NK-92 treated with Interleukin-12 subunit alpha and Interleukin-12 subunit beta, amount 100 ng/mL, for 24 hours (cell line): ENCODE data around the gene TRIM54.
"Not testable (repeated sequence)": the region's sequence is repeated elsewhere in the genome, so short reads cannot be mapped to it uniquely, and the experiment has no call there.

Source experiments
- DNase-seq: peaks from one replicate; lab custom pipeline; 2025; lab: John Stamatoyannopoulos, UW

Gene TRIM54

DNA sequence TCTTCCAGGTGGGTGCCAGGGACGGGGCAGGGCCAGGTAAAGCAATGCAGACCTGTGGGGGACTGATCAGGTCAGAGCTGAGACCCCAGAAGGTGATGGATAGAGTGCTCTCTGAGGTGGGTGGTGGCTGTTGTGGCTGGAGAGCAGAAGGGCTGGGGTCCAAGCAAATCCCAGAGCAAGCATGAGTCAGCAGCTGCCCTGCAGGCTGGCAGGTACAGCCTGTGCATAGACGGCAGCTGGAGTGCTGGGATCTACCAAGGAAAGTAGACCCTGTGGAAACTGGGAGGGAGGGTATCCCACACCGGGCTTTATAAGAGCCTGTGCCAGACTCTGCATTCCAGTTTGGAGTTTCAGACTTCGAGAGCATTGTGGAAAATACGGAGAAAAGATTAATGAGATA, 663 bp downstream of the TRIM54 start:
- DNase-seq = no peak

DNA sequence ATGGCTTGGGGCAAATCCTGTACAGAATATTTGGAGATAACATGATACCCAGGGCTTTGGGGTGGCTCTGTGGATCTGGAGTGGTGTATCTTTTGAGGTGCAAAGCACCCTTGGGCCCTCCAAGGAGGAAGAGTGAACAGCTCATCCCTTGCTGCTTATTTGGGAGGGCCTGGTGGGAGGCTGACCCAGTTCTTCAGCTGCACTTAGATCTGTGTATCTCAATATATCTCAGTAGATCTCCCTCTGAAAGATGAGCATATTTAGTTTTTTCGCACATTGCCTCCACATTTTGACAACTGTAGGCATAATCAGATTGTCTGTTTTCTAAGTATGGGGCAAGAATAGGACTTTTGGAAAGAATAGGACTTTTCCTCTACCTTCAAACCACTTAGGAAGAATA, 2.8 kb downstream of the TRIM54 start:
- no peak for DNase-seq

DNA sequence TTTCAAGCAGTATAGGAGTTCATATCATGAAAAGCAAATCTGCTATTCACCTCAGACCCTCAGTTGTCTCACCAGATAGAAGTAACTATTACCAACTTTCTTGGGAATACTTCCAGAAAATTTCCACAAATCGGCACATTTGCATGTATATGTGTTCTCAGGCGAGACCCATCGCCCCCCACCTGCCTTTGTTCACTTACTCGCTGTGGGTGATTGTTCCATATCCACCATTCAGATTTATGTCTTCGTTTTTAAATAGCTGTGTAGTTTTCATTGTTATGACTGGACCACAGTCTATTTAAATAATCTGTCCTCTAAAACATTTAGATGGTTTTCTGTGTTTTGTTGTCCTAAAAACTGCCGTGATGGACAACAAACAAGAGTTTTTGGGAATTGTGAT, 3.3 kb downstream of the TRIM54 start:
- DNase-seq = no peak

DNA sequence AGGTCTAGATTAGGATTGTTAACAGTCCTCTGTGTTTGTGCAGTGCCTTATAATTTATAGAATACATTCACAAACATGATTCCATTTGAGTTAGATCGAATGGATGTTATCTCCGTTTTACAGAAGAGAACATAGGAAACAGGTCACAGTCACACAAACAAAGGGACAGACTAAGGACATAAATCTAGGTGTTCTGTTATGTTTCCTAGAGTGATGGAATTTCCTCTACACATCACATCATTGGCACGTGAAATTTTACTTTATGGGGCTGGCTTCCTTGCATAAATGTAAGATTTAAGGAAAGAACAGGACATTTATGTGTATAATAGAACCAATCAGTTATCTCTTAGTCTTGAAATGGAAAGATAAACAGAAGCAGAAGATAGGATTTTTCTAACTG, 6.4 kb downstream of the TRIM54 start:
- no peak for DNase-seq

DNA sequence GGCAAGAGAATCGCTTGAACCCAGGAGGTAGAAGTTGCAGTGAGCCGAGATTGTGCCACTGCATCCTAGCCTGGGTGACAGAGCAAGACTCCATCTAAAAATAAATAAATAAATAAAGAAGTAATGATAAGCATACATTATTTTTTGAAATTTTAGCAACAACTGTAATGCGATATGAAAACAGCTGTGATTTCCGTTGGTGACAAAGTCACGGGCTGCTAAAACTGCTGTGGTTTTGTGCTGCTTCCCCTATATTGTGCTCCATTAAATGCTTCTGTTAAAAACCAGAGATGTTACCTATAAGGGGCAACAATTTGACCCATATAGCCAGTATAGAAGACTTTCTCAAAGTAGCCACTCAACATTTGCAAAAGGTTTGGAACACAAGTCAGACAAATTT, 8.3 kb downstream of the TRIM54 start:
- no peak for DNase-seq

DNA sequence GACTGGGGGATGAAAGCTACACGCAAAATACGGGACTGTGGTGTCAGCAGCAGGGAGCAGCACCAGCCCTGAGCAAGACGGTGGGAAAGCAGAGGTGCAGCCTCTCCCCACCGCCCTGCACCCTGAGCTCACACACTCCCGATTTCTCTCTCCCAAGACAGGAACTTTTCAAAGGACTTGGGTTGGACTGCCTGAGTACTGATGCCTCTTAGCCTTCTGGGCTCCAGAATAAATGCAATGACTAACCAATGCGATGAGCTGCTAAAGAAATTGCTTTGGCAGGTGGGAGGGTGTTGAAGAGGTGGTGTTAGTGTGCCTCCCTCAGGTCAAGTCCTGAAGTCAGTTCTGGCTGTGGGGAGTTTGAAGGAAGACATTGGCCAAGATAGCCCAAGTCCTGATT, 9.6 kb downstream of the TRIM54 start:
- DNase-seq = no peak

DNA sequence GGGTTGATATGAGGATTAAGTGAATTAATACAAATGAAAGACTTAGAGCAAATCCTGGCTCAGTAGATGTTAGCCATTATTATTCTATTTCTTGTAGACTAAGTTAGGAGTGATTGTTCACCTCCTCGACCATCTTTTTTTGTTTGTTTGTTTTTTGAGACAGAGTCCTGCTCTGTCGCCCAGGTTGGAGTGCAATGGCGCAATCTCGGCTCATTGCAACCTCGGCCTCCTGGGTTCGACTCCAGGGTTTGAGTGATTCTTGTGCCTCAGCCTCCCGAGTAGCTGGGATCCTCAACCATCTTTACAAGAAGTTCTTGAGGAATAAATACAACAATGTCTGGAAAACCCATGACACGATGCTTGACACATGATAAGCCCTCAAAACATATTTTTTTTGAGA, 12.7 kb downstream of the TRIM54 start:
- no peak for DNase-seq

DNA sequence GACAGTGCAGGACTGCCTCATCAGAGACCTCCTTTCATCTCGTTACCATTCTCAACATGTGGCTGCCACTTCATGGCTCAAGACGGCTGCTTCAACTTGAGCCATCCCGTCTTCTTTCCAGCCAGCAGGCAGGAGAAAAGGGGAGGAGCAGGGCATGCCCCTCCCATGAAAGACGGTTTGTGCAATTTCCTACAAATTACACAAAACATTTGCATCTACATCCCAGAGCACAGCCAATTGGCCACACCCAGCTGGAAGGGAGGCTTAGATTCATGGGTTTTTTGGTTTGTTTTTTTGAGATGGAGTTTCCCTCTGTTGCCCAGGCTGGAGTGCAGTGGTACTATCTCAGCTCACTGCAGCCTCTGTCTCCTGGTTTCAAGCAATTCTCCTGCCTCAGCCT, 14.3 kb downstream of the TRIM54 start:
- DNase-seq = no peak

DNA sequence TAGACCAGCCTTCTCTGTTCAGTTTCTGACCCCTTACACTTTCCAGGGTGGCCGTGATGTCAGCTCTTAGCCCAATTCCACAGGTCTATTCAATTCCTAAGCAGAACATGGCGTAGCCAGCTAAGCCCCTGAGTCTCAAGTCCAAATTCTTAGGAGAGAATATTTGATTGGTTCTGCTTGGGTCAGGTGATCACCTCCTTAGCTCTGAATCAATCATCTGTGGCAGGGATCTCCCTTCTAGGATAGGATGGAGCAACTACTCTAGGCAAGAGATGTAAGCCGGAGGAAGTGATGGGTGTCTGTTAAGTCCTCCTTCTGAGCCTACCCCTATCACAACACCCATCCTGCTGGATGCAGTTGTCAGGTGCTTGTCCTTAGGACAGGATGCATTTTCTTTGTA, 15.0 kb downstream of the TRIM54 start:
- no peak for DNase-seq

DNA sequence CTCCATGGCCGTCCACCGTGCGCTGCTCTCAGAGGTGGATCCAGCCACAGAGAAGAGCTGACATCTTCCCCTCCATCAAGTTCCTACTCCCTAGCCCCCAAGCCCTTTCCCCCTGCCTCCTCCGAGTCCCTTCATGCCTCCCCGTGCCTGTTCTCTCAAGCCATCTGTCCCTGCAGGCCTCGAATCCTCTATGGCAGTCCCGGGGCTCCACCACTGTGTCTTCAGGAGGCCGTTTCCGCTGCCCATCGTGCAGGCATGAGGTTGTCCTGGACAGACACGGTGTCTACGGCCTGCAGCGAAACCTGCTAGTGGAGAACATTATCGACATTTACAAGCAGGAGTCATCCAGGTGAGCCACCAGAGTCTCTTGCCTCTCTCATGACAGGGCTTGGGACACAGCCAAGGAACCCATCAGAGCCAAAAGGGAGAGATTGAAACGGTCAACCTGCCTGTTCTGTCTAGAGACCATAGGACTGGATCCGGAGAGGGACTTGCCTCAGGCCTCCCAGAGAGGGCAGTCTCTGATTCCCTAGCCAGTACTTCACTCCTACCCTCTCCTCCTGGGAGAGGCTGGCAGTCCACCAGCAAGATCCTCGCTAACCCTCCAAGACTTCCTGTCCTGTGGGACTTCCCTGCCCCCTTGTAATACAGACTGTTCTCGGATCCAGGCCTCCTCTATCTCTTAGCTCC, 16.3 kb downstream of the TRIM54 start:
- no peak for DNase-seq

DNA sequence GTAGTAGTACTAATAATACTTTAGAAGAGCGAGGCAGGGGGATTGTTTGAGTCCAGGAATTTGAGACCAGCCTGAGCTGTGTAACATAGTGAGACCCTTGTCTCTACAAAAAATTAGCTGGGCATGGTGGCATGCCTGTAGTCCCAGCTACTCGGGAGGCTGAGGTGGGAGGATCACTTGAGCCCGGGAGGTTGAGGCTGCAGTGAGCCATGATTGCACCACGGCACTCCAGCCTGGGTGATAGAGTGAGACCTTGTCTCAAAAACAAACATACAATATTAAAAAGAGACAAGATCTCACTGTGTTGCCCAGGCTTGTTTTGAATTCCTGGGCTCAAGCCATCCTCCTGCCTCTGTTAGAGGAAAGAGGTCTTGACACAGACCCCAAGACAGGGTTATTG, 18.4 kb downstream of the TRIM54 start:
- DNase-seq = not testable (repeated sequence)

DNA sequence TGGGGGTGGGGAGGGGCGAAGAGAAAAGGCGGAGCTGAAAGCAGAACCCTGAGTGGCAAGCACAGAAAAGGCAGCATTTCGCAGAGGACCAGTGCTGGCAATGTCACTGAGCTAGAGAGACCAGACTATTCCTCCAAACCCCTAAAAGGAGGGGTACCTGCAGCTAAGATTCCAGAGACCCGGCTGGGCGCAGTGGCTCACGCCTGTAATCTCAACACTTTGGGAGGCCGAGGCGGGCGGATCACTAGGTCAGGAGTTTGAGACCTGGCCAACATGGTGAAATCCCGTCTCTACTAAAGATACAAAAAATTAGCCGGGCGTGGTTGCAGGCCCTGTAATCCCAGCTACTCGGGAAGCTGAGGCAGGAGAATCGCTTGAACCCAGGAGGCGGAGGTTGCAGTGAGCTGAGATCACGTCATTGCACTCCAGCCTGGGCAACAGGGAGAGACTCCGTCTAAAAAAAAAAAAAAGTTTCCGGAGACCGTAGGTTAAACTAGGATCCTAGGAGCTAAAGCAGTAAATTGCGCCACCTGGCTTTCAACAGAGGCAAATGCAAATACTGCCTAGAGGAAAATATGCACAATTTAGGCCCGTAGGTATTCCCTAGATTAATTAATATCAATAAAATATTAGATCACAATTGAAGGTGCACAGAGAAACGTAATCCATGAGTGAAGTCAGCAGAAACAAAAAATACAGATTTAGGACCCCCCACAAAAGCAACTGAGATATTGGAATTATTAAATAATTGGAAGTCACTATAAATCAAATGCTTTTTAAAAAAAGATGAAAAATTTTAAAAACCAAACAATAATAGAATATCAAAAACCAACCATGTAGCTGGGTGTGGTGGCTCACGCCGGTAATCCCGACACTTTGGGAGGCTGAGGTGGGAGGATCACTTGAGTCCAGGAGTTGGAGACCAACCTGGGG, 21.1 kb downstream of the TRIM54 start:
- DNase-seq = peak; percentile 12

DNA sequence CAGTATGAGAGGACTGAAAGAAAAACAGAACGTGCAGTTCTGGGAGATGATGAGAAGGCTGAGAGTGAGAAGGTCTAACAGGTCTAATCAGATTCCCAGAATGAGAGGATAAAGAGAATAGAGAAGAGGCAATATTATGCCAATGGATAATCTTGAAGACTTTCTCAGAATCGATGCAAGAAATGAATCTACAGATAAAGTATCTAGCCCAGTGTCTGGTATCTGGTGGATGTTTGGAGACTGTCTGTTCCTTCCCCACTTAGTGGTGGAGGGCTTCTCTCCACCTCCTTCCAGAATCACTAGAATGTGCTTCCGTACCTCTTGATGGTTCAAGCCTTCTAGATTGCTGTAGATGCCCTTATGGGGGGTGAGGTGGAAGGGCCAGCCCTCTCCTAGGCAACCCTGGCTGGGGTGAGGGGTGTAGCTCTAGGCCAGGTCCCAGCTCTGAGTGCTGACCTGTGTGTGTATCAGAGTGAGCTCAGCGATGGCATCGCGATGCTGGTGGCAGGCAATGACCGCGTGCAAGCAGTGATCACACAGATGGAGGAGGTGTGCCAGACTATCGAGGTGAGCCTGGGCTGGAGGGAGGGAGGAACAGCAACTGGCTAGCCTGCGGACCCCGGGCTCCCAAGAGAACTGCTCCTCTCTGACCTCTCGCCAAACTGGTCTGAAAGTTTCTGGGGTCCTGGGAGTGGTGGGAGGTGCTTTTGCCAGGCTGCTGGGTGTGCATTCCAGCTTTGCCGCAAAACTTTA, 22.4 kb downstream of the TRIM54 start:
- DNase-seq = no peak

DNA sequence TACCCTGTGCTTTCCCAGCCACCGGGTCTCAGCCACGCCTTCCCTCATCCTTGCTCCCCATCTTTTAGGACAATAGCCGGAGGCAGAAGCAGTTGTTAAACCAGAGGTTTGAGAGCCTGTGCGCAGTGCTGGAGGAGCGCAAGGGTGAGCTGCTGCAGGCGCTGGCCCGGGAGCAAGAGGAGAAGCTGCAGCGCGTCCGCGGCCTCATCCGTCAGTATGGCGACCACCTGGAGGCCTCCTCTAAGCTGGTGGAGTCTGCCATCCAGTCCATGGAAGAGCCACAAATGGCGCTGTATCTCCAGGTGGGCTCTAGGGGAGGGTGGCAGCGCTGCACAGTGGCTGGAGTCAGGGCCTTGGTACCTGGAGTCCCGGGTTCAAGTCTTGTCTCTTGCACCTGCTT, 23.3 kb downstream of the TRIM54 start:
- DNase-seq = no peak

DNA sequence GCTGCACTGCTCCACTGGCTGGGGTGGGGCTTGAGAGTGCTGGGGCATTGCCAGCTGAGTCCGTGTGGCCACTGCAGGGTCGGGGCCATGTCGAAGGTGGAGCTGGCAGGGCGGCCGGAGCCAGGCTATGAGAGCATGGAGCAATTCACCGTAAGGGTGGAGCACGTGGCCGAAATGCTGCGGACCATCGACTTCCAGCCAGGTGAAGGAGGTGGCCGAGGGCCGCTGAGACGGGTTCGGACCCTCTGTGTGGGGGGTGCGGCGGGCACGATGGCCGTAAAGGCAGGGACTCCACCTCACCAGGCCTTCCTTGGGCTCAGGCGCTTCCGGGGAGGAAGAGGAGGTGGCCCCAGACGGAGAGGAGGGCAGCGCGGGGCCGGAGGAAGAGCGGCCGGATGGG, 23.9 kb downstream of the TRIM54 start:
- no peak for DNase-seq

DNA sequence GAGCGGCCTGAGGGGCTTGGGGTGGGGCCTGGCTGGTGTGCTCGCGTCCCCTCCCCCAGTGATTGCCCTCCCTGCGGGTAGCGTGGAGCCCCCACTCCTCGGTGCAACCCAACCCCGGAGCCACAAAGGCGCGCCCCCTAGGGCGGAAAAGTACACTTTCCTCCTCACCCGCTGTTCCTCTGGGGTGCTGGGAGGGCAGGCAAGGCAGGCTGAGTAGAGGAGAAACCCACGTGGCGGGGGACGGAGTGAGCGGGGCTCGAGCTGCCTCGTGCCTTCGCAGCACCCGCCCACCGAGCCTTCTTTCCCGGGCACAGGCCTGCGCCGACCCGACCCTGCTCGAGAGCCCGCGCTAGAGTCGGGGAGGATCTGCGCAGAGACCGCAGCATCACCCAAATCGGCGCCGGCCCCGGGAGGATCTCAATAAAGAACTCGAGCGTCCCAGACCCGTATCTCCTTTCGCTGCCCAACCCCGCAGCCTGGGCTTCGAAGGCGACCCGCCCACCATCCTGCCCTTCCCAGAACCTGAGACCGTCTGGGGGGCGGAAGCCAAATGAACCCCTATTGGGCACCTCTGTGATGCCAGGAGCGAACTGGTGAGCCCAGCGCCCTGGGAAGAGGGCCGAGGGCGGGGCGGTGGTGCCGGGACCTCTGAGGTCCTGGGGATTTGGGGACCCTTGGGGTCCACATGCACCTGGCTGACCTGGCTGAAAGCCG, 24.5 kb downstream of the TRIM54 start:
- DNase-seq = no peak

DNA sequence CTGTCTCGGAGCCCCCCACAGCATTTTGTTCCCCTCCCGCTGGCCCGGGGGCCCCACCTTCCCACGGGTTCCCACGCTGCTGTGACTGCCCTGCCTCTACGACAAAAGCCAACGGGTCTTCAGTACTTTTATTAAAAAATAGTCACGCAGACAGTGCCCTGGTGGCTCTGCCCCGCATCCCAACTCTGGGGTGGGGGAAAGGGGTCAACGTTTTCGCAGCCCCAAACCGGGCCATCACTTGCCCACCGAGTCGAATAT, 25.0 kb downstream of the TRIM54 start:
- DNase-seq = no peak

DNA sequence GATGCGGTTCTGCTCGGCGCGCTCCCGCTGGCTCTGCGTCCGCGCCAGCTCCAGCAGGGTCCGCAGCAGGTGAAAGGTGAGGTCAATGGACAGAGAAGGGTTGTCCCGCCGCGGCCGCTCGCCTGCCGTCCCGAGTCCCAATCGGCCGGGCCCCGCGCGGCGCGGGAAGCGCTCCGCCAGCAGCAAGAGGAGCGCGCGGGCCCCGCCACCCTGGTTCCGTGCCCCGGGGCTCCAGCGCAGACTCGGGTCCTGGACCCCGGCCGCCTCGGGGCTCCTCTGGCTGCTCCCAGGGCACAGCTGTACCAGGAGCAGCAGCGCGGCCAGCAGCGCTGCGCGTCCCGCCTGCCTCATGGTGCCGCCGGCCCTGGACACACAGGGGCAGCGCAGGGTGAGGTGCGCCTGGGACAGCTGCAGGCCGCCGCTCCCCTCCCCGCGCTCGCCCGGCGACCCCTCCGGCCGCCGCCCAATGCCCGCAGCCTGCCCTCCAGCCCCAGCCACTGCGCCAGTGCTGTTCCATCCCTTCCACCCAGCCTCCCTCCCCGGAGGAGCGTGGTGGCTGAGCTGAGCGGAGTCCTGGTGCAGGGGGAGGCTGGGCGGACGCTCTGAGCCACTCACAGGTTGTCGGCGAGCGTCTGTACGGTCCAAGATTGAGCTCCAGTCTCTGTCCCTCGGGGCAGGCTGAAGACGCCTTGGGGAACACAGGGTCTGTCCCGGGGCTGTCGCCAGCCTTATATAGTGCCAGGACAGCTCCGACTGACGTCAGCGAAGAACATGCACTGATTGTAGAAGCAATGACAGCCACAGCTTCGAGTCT, 25.5 kb downstream of the TRIM54 start:
- no peak for DNase-seq

DNA sequence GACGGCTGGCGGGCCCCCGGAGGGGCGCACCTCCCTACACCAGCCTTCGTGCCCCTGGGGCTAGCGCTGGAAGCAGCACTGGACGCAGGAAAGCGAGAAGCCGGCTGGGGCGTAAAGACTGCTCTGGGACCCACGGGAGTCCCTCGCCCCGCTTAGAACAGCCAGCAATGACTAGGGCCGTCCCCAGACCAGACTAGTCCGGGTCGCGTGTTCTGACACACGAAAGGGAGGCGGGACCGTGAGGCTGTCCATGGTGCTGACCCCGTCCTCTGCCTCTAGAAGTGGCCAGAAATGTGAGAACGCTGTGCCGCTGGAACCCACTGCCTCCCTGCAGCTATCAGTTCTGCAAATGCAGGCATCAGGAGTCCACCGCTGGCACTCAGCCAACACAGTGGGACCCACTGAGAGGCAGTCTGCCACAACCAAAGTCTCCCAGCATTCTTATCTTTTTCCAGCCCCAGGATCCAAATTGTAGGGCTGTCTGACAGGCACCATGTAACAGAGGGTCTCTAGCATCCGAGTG, 26.2 kb downstream of the TRIM54 start, which contains the start of gene UCN:
UCN (minus strand) TSS at position 87 of the 523 bp plus-strand sequence. CDS start 550 bp downstream, outside the sequence.
- DNase-seq = no peak

DNA sequence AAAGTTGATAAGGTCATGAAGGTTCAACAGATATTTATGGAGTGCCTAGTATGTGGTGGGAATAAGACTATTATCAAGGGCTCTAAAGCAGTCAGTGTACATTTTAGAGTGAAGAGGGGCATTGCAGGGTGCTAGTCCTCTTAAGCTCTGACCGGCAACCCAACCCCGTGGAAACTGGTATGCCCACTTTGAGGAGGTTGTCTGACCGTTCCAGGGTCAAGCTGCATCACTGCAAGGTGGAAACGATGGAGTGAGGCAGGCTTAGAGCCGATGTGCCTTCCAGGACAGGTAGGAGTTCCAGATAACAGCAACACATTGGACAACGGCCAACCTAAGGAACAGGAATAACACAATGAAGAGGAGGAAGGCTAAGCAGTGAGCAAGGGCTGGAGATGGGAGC, 27.4 kb downstream of the TRIM54 start:
- no peak for DNase-seq

DNA sequence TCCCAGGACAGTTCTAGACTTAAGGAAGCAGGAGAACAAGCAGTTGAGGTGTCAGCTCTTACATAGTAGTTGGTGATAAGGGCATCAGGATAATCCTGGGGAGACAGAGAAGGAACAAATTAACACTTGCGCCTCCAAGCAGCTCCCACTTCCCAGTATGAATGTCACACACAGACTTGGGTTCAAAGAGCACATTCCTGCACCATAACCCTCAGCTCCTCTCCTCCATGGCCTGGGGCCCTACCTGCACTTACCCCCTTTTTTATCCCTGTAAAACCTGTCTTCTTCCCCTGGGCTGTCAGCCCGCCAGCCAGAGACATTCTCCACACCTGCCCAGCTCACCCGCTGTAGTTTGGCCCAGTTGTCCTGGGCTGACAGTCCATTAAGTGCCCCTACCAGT, 29.9 kb downstream of the TRIM54 start:
- no peak for DNase-seq
